GM11168 (cell line): ENCODE results near the gene SLC25A34.

ENCODE experiments used
- in situ Hi-C: fragments of 300-500 bp; cut with MboI; formaldehyde crosslinking; loops from one replicate; pipeline ENCODE4 v1.12.0; 2022; ENCODE audit warnings: low sequenced_read_pairs; ENCODE audit not compliant: unreplicated experiment

SLC25A34 gene

GRCh38 chr1:15748690-15749398 is 12.8 kb downstream of the SLC25A34 start:
- in situ Hi-C loops, result no loop called here

- in situ Hi-C loops, result no loop called here
These were observed 13.6 kb downstream of the SLC25A34 start for GRCh38 chr1:15749399-15750291.

DNA sequence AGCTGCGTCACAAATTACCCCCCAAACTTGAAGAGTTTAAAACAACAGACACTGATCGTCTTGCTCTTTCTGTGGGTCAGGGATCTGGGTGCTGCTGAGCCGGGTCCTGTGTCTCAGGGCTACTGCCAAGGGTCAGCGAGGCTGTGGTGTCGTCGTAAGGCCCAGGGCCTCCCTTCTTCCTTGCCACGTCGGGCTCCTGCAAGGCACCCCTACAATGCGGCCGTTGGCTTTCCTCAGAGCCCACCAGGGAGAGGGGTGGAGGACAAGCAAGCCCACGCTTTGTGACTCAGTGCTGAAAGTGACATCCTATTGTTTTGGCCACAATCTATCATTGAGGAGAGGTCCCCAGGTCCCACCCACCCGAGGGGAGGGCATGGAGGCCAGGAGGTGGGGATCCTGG is 14.9 kb downstream of the SLC25A34 start:
- in situ Hi-C loops, result no loop called here

DNA sequence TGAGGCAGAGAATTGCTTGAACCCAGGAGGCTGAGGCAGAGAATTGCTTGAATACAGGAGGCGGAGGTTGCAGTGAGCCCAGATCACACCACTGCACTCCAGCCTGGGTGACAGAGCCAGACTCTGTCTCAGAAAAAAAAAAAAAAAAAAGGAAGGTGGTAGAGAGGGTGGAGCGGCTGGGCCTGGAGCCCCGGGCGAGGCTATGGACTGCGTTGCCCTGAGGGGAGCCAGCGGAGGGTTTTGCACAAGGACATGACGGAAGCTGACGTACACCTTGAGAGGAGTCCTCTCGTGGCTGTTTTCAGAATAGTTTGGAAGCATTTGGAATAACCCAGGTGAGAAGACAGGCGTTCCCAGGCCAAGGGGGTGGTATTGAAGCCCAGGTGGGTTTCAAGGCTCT is 15.7 kb downstream of the SLC25A34 start:
- in situ Hi-C loops, result no loop called here

DNA sequence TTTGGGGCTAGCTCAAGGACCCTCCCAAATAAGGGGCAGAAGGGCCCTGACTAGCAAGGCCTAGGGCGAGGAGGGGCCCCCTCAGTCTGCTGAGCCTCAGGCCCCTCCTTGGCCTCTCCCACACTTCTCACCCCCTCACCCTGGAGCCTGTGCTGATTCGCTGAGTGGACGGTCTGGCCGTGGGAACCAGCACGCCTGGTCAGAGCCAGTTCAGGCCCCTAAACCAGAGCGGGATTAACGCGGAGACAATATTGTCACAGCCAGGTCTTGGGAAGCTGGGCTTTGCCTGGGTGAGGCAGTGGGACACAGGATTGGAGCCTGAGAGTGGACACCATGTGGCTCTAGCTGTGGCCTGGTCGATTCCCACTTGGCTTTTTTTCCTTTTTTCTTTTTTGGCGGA is 17.7 kb downstream of the SLC25A34 start:
- in situ Hi-C loops, result no loop called here

DNA sequence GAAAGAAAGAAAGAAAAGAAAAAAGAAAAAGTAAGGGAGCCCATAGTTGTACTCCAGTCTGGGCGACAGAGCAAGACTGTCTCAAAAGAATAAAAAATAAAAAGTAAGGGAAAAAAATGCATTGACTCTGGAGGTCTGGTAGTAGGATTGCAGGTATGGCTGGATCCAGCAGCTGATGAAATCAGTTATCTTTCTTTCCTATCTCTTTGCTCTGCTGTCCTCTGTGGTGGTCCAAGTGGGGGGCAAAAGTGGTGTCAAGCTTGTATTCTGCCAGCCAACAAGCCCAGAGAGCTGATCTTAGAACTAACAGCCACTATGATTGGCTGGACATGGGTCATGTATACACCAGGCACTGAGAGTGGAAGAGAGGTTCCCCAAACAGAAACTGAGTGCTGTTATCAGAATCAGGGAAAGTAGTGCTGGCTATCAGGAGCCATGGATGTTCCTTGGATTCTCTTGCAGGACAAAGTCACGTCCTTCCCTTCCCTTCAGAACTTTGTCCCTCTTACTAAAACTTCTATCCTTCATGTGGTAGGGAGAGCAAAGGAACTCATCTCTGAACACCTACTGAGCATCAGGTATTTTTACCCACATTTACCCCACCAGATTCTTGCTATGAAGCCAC is 19.1 kb downstream of the SLC25A34 start:
- in situ Hi-C loops, result no loop called here

DNA sequence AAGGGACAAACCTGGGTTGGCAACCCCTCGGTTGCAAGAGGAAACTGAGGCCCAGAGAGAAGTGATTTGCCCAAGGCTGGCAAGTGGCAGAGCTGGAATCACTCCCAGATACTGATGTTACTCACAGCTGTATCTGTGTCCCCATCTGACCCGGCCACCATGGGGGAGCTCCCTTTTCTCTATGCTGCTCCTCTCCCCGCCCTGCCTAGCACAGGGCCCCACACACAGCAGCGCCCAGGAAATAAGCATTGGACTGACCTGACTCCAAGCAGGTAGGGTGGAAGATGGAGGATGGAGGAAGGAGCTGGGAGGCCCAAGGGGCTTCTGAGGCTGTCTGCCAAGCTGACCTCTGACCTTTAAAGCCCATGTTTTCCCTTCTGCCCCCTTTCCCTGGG is 19.6 kb downstream of the SLC25A34 start:
- in situ Hi-C loops, result no loop called here

DNA sequence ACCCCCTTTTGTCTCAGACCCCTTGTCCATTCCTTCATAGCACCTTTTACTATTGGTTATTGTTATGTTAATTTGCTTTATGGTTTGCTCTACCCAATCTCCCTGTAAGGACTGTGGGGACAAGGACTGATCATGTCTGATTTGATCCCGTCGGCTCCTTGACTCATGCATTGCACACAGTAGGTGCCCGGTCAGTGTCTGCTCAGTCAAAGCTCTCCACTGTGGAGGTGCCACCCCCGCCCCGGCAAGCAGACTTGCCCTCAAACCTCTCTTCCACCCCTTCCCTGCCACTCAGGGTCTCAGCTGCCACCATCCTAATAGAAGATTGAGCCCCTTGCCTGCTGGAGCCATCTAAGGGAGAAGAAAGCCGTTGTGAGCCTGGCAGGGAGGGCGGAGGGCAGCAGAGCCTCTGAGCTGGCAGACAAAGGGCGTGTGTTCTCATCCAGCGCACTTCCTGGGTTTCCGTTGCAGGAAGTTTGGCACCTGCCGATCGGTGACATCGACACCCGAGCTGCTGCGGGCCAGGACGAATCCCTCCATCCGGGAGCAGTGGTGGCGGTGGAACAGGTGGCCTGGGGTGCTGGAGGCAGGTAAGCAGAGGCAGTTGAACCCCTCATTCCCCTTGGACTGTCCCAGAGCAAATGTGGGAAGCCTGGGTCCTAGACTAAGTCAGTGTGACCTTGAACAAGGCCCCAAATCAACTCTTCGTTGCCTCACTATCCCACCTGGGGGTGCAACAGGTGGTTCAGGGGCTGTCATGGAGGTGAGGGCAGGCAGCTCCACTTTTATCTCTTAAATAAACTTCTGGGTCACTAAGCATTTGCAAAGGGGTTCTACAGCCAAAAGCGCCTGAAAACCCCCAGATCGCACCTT is 20.3 kb downstream of the SLC25A34 start:
- in situ Hi-C loops, result no loop called here

GRCh38 chr1:15757016-15757543 is 21.0 kb downstream of the SLC25A34 start:
- in situ Hi-C loops, result no loop called here

- in situ Hi-C loops, result no loop called here
These were observed 21.7 kb downstream of the SLC25A34 start for GRCh38 chr1:15757575-15758342.

DNA sequence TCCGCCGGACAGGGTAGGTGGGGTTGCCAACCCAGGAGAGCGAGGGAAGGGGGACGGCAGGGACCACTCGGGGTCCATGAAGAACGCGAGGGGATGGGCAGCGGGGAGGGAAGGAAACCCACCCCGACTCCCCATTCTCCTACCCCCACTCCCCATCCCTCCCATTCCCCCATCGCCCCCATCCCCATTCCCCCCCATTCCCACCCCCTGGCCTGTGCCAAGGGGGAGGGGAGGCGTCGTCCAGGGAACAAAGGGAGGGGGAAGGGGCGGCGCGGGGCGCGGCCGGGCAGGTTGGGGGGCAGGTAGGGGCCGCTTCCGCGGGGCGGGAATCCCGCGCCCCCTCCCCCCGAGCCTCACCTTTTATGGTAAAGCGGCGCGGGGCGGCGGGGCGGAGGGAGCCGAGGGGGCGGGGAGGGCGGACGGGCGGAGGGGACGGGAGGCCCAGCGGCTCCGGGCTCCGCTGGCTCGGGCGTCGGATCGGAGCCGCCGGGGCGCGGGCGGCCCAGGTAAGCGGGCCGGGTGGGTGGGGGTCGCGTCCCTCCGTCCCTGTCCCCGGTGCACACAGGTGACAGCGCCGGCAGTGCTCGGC is 22.4 kb downstream of the SLC25A34 start, which contains the start of gene FBLIM1:
TSS of gene FBLIM1 (plus strand) at position 453 of the 589 bp plus-strand sequence. CDS start 6,189 bp downstream, outside the sequence.
- in situ Hi-C loops, result no loop called here

- in situ Hi-C loops, result no loop called here
These were observed 23.0 kb downstream of the SLC25A34 start for GRCh38 chr1:15758953-15759661.

GRCh38 chr1:15760520-15761211 is 24.6 kb downstream of the SLC25A34 start:
- in situ Hi-C loops, result no loop called here

DNA sequence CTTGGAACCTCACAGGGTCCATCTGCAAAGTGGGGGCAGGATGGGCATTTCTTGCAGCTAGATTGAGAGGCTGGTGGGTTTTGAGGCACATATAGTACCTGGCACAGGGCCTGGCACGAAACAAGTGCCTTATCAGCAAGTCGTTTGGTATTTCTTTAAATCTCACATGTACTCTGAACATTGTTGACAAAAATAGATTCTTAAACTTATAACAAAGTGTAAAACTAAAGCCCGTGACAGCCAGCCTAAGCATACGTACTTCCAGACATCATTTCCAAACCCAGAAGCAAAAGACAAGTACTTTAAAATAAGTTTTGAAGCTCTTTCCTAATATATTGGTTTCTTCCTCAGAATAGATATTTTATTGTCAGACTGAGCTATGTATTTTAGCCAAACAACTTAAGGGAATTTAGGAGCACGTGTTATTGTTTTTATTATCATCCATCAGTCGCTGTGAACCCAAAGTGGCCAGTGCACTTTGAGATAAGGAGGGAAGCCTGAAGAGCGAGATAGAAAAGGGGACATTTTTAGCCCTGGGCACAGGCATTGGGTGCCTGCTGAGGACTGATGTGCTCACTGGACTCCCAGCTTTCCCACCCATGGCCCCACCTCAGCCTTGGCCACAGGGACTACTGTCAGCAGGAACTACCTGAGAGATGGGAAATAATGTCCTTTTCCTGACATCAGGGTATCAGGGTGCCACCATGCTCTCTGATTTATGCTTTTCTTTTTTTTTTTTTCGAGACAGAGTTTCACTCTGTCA is 25.5 kb downstream of the SLC25A34 start:
- in situ Hi-C loops, result no loop called here

GRCh38 chr1:15762546-15762945 is 26.5 kb downstream of the SLC25A34 start:
- in situ Hi-C loops, result no loop called here

GRCh38 chr1:15764269-15764764 is 28.3 kb downstream of the SLC25A34 start:
- in situ Hi-C loops, result no loop called here

GRCh38 chr1:15764890-15765289 is 28.8 kb downstream of the SLC25A34 start:
- in situ Hi-C loops, result no loop called here
